GM12892 (cell line): ENCODE results near the gene SDK2.

Source experiments
- POLR2A ChIP-seq: IDR thresholded peaks from 2 replicates; pipeline ENCODE4 v1.6.1; 2011; ENCODE audit warnings: low read depth, low read length, control low read depth
- POLR2AphosphoS5 ChIP-seq: IDR thresholded peaks from 2 replicates; pipeline ENCODE4 v1.6.1; 2011; ENCODE audit warnings: low read depth, low read length, control low read depth

- TF ChIP-seq POLR2A (no peak), POLR2AphosphoS5 (no peak)
Measured at GRCh38 chr17:73485130-73485529, 159.1 kb downstream of the SDK2 start.
